Body of pancreas (tissue), 4 donors: ENCODE results near the gene UHRF1. TPM values are rescaled to one million over a fixed set of nuclear protein-coding genes. Genes with fewer than 3 reads are reported as not detected.

ENCODE experiments used
- ATAC-seq: fragments of 150-250 bp; one replicate; pipeline ENCODE4 v1.9.1; 2016
- DNase-seq, 4 donors: peaks; one replicate each; pipeline ENCODE4 v3.0.0-alpha.2; 2019
- H3K27ac ChIP-seq, 4 donors: fragments of 200-600 bp; sonication (generic); 1 replicate in 3 of 4; 2 replicates in 1 of 4; pipeline versions ENCODE4 v1.5.1 to v1.6.1; 2016 to 2019; ENCODE audit warnings: mild to moderate bottlenecking in 1 of 4, mixed read lengths in 1 of 4, moderate library complexity in 1 of 4
- H3K27me3 ChIP-seq, 2 donors: fragments of 200-600 bp; sonication (generic); one replicate each; pipeline ENCODE4 v1.6.0; 2016; ENCODE audit warnings: mild to moderate bottlenecking in 1 of 2
- H3K36me3 ChIP-seq, 2 donors: fragments of 200-600 bp; sonication (generic); replicated peaks in 1 of 2; 2 replicates each; pipeline ENCODE4 v1.5.1; 2016; ENCODE audit warnings: low read depth in 2 of 2; ENCODE audit not compliant: insufficient read depth in 1 of 2
- H3K4me1 ChIP-seq: fragments of 200-600 bp; sonication (generic); one replicate; pipeline ENCODE4 v1.6.0; 2016
- H3K4me3 ChIP-seq, 2 donors: fragments of 200-600 bp; sonication (generic); 1 replicate in 1 of 2; 2 replicates in 1 of 2; pipeline ENCODE4 v1.5.1; 2016 to 2019
- H3K9me3 ChIP-seq, 3 donors: fragments of 200-600 bp; sonication (generic); 1 replicate in 2 of 3; 2 replicates in 1 of 3; pipeline ENCODE4 v1.5.1; 2016
- CTCF ChIP-seq, 7 experiments: fragments of 450-650 bp in 4 of 7; fragments of 200-600 bp in 3 of 7; sonication (generic) in 3 of 7; IDR thresholded peaks; one replicate each; pipeline ENCODE4 v1.5.1; 2016 to 2019; ENCODE audit warnings: antibody characterized with exemption in 7 of 7
- POLR2A ChIP-seq, 3 donors: fragments of 450-650 bp; IDR thresholded peaks; one replicate each; pipeline ENCODE4 v1.6.1; 2016; ENCODE audit warnings: antibody characterized with exemption in 3 of 3, mild to moderate bottlenecking in 2 of 3
- WGBS, 2 donors: methylation state at CpG; one replicate each; pipeline ENCODE4 v1.1.5; 2017; 5-methylcytosine and 5-hydroxymethylcytosine counted together
- intact Hi-C: fragments of 100-400 bp; cut with DNase I; formaldehyde crosslinking; loops from one replicate; pipeline ENCODE4 v1.15.1; 2023
- total RNA-seq, 2 donors: library from RNA; depleted of rRNA; stranded (reverse); fragments of >200 nt; gene quantifications; one replicate each; pipeline ENCODE4 v1.1.0, GENCODE V29; 2016

Gene UHRF1
- total RNA-seq, 2 donors from 2014 or later: 2.1 to 3.3 TPM

- Histone ChIP-seq H3K27ac (peak overlapping the region in 2 of 4 donors; percentile 56 to 70), H3K9me3 (no peaks in the 10 kb centered on the region), H3K4me3 (no peak overlapping the region), H3K4me1 (peaks cover 78% of the 10 kb centered on the region), H3K27me3 (no peaks in the 10 kb centered on the region), H3K36me3 (no peaks in the 10 kb centered on the region)
- peak in 3 of 4 donors; percentile 46 to 82 (median 55) for DNase-seq
- intact Hi-C loops: no loop called here
- whole genome bisulfite sequencing, 2 donors: 49 to 59% methylated on average over 17 to 32 of the region's 33 CpGs
- TF ChIP-seq CTCF (IDR thresholded peaks at IDR 0.05): no peak
- peak in 1 of 3 donors; percentile 50 for TF ChIP-seq POLR2A (IDR thresholded peaks at IDR 0.05)
- ATAC-seq: peak; percentile 27
Observed at GRCh38 chr19:4976401-4977298, 67.3 kb downstream of the UHRF1 start.

- H3K9me3 ChIP-seq: no peaks in the 10 kb centered on the region
- H3K27me3 ChIP-seq: no peaks in the 10 kb centered on the region
- no peaks in the 10 kb centered on the region for H3K36me3 ChIP-seq
- 71 to 80% methylated on average over 1 to 35 of the region's 36 CpGs for WGBS, 2 donors
- H3K27ac ChIP-seq: peak overlapping the region in 2 of 4 donors; percentile 56 to 70
- peak in 2 of 4 donors; percentile 38 to 47 for DNase-seq
- H3K4me3 ChIP-seq: no peak overlapping the region
- intact Hi-C loops: no loop called here
- peaks cover 70% of the 10 kb centered on the region for H3K4me1 ChIP-seq
- no peak for ATAC-seq
- no peak for TF ChIP-seq POLR2A (IDR thresholded peaks at IDR 0.05)
- TF ChIP-seq CTCF (IDR thresholded peaks at IDR 0.05): no peak
Observed at GRCh38 chr19:4977299-4978174, 68.2 kb downstream of the UHRF1 start.

- ATAC-seq: peak; percentile 52
- no peaks in the 10 kb centered on the region for H3K36me3 ChIP-seq
- H3K27ac ChIP-seq: peak overlapping the region in 2 of 4 donors; percentile 3 to 47
- H3K4me3 ChIP-seq: no peak overlapping the region
- WGBS, 2 donors: 31 to 44% methylated on average over 6 to 8 of the region's 8 CpGs
- H3K27me3 ChIP-seq: no peaks in the 10 kb centered on the region
- intact Hi-C loops: no loop called here
- H3K9me3 ChIP-seq: no peaks in the 10 kb centered on the region
- DNase-seq: peak in 3 of 4 donors; percentile 40 to 55 (median 45)
- H3K4me1 ChIP-seq: peaks cover 62% of the 10 kb centered on the region
- TF ChIP-seq POLR2A (IDR thresholded peaks at IDR 0.05): no peak
- TF ChIP-seq CTCF (IDR thresholded peaks at IDR 0.05): no peak
Observed at GRCh38 chr19:4979211-4979807, 70.0 kb downstream of the UHRF1 start.

DNA sequence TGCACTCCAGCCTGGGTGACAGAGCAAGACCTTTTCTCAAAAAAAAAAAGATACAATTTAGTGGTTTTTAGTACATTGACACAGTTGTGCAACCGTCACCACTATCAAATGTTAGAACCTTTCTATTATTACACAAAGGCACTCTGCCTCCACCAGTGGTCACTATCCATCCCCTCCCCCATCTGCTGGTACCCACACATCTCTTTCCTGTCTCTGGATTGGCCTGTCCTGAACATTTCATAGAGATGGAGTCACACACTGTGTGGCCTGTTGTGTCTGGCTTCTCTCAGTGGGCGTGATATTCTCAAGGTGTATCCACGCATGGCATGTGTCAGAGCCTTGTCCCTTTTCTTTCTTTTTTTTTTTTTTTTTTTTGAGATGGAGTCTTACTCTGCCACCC is 70.8 kb downstream of the UHRF1 start:
- ATAC-seq (no peak), DNase-seq (no peak)
- intact Hi-C loops: no loop called here
- Histone ChIP-seq H3K9me3 (no peaks in the 10 kb centered on the region), H3K4me1 (peaks cover 59% of the 10 kb centered on the region), H3K4me3 (no peak overlapping the region), H3K27me3 (no peaks in the 10 kb centered on the region), H3K36me3 (no peaks in the 10 kb centered on the region), H3K27ac (no peak overlapping the region)
- no peak for TF ChIP-seq POLR2A (IDR thresholded peaks at IDR 0.05)
- TF ChIP-seq CTCF (IDR thresholded peaks at IDR 0.05): no peak
- WGBS, 2 donors: 72 to 89% methylated on average over 3 of the region's 3 CpGs
